OCI-LY3 (cell line): Measurements from ENCODE around the gene RARA.

Experiments used
- H2AFZ ChIP-seq: fragments of 200-600, 300-600 bp; shearing (Covaris generic); 2 replicates; pipeline ENCODE4 v1.6.0; 2014; ENCODE audit warnings: antibody characterized with exemption, low read depth, low read length
- H3K27ac ChIP-seq: fragments of 200-600, 300-600 bp; sonication (generic); 2 replicates; pipeline ENCODE4 v1.5.1; 2014; ENCODE audit warnings: mild to moderate bottlenecking, low read length, moderate library complexity, mixed read lengths
- H3K27me3 ChIP-seq: fragments of 200-600, 300-600 bp; sonication (generic); 2 replicates; pipeline ENCODE4 v1.6.1; 2014; ENCODE audit warnings: low read depth, low read length, mixed read lengths
- H3K36me3 ChIP-seq: fragments of 200-600, 300-600 bp; sonication (generic); replicated peaks from 2 replicates; pipeline ENCODE3; 2014; ENCODE audit warnings: low read depth, low read length, mixed read lengths
- H3K4me1 ChIP-seq: fragments of 300-600, 200-600 bp; sonication (generic); 2 replicates; pipeline ENCODE4 v1.6.1; 2014; ENCODE audit warnings: low read length, mixed read lengths
- H3K4me2 ChIP-seq: fragments of 200-600, 300-600 bp; sonication (generic); 2 replicates; pipeline ENCODE4 v1.6.1; 2014; ENCODE audit warnings: low read length, mixed read lengths
- H3K4me3 ChIP-seq: fragments of 300-600, 200-600 bp; sonication (generic); 2 replicates; pipeline ENCODE4 v1.5.1; 2014; ENCODE audit warnings: antibody characterized with exemption, mild to moderate bottlenecking, low read length, moderate library complexity
- H3K79me2 ChIP-seq: fragments of 300-600, 200-600 bp; shearing (Covaris generic); 2 replicates; pipeline ENCODE4 v1.6.1; 2014; ENCODE audit warnings: mild to moderate bottlenecking, low read length, mixed read lengths
- H3K9ac ChIP-seq: fragments of 300-600, 200-600 bp; shearing (Covaris generic); 2 replicates; pipeline ENCODE4 v1.6.0; 2014; ENCODE audit warnings: mild to moderate bottlenecking, low read length, moderate library complexity
- H3K9me3 ChIP-seq: fragments of 200-600, 300-600 bp; shearing (Covaris generic); 2 replicates; pipeline ENCODE4 v1.6.1; 2014; ENCODE audit warnings: low read length, mixed read lengths; ENCODE audit not compliant: insufficient read depth
- H4K20me1 ChIP-seq: fragments of 200-600, 300-600 bp; sonication (generic); 2 replicates; pipeline ENCODE4 v1.6.1; 2016; ENCODE audit warnings: low read length, mixed read lengths; ENCODE audit not compliant: insufficient read depth
- EZH2phosphoT487 ChIP-seq: fragments of 200-600 bp; shearing (Covaris generic); IDR thresholded peaks from 2 replicates; pipeline ENCODE4 v1.6.1; 2018; ENCODE audit warnings: antibody characterized with exemption, mixed run types, low read depth
- TF ChIP-seq, protein P1 (sequence below): fragments of 200-600, 300-600 bp; sonication (generic); IDR thresholded peaks from 2 replicates; pipeline ENCODE4 v1.5.1; 2014; ENCODE audit warnings: antibody characterized with exemption, low read length, low read depth

RARA gene

DNA sequence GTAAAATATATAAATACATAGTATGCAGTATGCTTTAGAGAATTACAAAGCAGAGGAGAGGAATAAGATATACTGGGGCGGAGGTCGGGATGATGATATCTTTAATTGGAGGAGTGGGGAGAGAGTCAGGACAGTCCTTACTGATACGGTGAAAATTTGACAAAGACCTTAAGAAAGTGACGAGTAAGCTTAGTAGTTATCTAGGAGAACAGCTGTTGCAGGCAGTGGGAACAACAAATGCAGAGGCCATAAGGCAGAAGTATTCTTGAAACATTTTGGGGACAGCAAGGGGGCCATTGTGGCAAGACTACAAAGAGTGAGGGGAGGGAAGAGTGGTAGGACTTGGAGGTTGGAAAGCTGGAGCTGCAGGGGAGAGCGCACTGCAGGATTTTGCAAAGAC lies 43.6 kb upstream of the RARA start:
- Histone ChIP-seq H3K4me2 (no peak overlapping the region), H3K9ac (no peak overlapping the region), H3K4me3 (no peak overlapping the region), H3K79me2 (no peaks in the 10 kb centered on the region), H2AFZ (no peak overlapping the region), H3K9me3 (no peaks in the 10 kb centered on the region), H3K27ac (no peak overlapping the region), H3K27me3 (no peaks in the 10 kb centered on the region), H3K4me1 (no peaks in the 10 kb centered on the region), H3K36me3 (peaks cover 9% of the 10 kb centered on the region), H4K20me1 (no peaks in the 10 kb centered on the region)
- TF ChIP-seq, protein P1, sequence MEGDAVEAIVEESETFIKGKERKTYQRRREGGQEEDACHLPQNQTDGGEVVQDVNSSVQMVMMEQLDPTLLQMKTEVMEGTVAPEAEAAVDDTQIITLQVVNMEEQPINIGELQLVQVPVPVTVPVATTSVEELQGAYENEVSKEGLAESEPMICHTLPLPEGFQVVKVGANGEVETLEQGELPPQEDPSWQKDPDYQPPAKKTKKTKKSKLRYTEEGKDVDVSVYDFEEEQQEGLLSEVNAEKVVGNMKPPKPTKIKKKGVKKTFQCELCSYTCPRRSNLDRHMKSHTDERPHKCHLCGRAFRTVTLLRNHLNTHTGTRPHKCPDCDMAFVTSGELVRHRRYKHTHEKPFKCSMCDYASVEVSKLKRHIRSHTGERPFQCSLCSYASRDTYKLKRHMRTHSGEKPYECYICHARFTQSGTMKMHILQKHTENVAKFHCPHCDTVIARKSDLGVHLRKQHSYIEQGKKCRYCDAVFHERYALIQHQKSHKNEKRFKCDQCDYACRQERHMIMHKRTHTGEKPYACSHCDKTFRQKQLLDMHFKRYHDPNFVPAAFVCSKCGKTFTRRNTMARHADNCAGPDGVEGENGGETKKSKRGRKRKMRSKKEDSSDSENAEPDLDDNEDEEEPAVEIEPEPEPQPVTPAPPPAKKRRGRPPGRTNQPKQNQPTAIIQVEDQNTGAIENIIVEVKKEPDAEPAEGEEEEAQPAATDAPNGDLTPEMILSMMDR = no peak
- no peak for TF ChIP-seq EZH2phosphoT487

DNA sequence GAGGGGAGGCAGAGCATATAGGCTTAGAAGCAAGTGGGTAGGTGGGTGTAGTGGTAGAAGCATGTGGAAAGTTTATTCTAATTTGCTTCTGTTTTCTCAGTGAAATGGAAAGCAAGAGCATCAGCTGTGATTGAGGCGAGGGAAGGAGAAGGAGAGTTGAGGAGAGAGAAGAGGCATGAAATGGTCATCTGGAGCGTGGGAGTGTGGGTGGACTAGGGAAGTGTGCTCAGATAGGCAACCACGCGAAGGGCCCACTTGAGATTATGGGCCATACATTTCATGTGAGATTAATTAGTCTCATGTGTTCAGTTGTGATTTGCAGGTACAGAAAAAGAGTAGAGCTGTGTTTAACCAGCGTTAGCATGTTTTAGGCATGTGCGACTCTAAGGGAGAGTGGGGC lies 42.1 kb upstream of the RARA start:
- Histone ChIP-seq H3K79me2 (no peaks in the 10 kb centered on the region), H3K27me3 (no peaks in the 10 kb centered on the region), H3K9ac (no peak overlapping the region), H3K36me3 (peaks cover 9% of the 10 kb centered on the region), H3K4me3 (no peak overlapping the region), H3K27ac (no peak overlapping the region), H3K9me3 (no peaks in the 10 kb centered on the region), H3K4me2 (no peak overlapping the region), H2AFZ (no peak overlapping the region), H4K20me1 (no peaks in the 10 kb centered on the region), H3K4me1 (no peaks in the 10 kb centered on the region)
- TF ChIP-seq EZH2phosphoT487 = no peak
- TF ChIP-seq, protein P1 = no peak

DNA sequence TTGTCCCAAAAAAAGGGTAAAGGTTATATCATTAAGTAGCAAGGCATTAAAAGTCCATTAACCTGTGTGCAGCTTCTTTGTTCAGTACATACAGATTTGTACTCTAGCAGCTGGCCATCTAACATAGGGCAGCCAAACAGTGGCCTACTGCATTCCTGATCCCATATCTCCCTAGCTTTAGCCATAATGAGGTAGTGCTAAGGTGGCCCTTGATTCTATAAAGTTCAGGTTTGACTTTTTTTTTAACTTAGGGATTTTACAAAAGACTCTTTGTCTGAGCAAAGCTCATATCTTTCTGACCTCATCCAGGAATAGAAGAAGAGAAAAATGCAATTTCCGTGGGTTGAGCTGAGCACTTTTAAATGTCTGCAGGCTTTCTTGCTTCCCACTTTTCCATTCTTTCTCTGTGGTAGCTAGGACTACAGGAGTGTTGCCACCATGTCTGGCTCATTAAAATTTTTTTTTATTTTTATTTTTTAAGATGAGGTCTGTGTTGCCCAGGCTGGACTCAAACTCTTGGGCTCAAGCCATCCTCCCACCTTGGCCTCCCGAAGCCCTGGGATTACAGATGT lies 40.8 kb upstream of the RARA start:
- H4K20me1 ChIP-seq = no peaks in the 10 kb centered on the region
- TF ChIP-seq, protein P1 = no peak
- no peak for TF ChIP-seq EZH2phosphoT487

DNA sequence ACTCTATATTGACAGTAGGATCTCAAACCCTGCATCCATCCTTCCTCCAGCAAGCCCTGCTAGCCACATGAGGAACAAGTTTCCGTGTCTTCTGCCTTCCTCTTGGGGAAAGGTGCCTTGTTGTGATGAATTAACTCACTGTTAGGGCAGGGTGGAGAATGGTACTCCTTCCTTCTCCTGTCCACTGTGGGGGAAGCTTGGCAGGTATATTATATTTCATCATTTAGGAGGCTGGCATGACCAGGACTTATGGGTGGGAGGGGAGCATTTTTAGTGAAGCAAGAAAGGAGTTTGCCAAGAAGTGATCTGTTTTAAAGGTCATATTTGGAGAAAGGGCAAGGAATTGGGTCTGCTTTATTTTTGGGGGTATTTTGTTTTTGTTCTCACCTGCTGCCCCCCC lies 30.6 kb upstream of the RARA start:
- H3K36me3 ChIP-seq = peaks cover 17% of the 10 kb centered on the region
- no peak overlapping the region for H2AFZ ChIP-seq
- H3K79me2 ChIP-seq = no peaks in the 10 kb centered on the region
- H3K4me2 ChIP-seq = no peak overlapping the region
- no peaks in the 10 kb centered on the region for H3K27me3 ChIP-seq
- H3K4me3 ChIP-seq = no peak overlapping the region
- H3K9me3 ChIP-seq = no peaks in the 10 kb centered on the region
- TF ChIP-seq EZH2phosphoT487 = no peak
- TF ChIP-seq, protein P1 = no peak
- H3K4me1 ChIP-seq = peaks cover 11% of the 10 kb centered on the region
- no peak overlapping the region for H3K27ac ChIP-seq
- H4K20me1 ChIP-seq = no peaks in the 10 kb centered on the region
- no peak overlapping the region for H3K9ac ChIP-seq

More for the DNA sequence above, 40.8 kb upstream of the RARA start:
- Histone ChIP-seq H3K4me2 (no peak overlapping the region), H3K9me3 (no peaks in the 10 kb centered on the region), H3K27ac (no peak overlapping the region), H3K9ac (no peak overlapping the region), H3K4me1 (no peaks in the 10 kb centered on the region), H3K4me3 (no peak overlapping the region), H3K79me2 (no peaks in the 10 kb centered on the region), H3K27me3 (no peaks in the 10 kb centered on the region), H3K36me3 (peaks cover 9% of the 10 kb centered on the region), H2AFZ (no peak overlapping the region)
